Mesenchymal stem cell (in vitro differentiated cells and primary cell): ENCODE results near the gene FARP1.

Experiments used
- DNase-seq: peaks from one replicate; pipeline ENCODE4 v3.0.0-alpha.2; 2013
- H2AFZ ChIP-seq: one replicate; pipeline ENCODE4 v1.6.1; 2013; ENCODE audit warnings: low read depth, mild to moderate bottlenecking, control low read depth, inconsistent platforms, low read length, moderate library complexity
- H2AK5ac ChIP-seq: 2 replicates; pipeline ENCODE4 v1.6.1; 2013; ENCODE audit warnings: low read length, moderate library complexity, mild to moderate bottlenecking, inconsistent platforms; ENCODE audit not compliant: severe bottlenecking
- H2BK120ac ChIP-seq: one replicate; pipeline ENCODE4 v1.6.1; 2013; ENCODE audit warnings: low read depth, mild to moderate bottlenecking, inconsistent platforms, low read length, moderate library complexity
- H2BK12ac ChIP-seq, 2 experiments: one replicate each; pipeline ENCODE4 v1.6.1; 2013; ENCODE audit warnings: inconsistent platforms in 2 of 2, low read length in 2 of 2, mild to moderate bottlenecking in 2 of 2, moderate library complexity in 2 of 2, control low read depth in 1 of 2
- H2BK15ac ChIP-seq: one replicate; pipeline ENCODE4 v1.6.1; 2013; ENCODE audit warnings: mild to moderate bottlenecking, low read depth, inconsistent platforms; ENCODE audit not compliant: poor library complexity, severe bottlenecking
- H2BK5ac ChIP-seq: 2 replicates; pipeline ENCODE4 v1.6.1; 2013; ENCODE audit warnings: low read depth, mild to moderate bottlenecking, low read length, control low read depth, inconsistent platforms; ENCODE audit not compliant: poor library complexity, severe bottlenecking
- H3K14ac ChIP-seq, 2 experiments: one replicate each; pipeline ENCODE4 v1.6.1; 2013; ENCODE audit warnings: inconsistent platforms in 2 of 2, low read length in 2 of 2, control low read depth in 1 of 2, mild to moderate bottlenecking in 1 of 2, moderate library complexity in 1 of 2
- H3K18ac ChIP-seq, 2 experiments: one replicate each; pipeline ENCODE4 v1.6.1; 2013; ENCODE audit warnings: inconsistent platforms in 2 of 2, low read length in 2 of 2, control low read depth in 1 of 2, low read depth in 1 of 2, mild to moderate bottlenecking in 1 of 2
- H3K23ac ChIP-seq, 2 experiments: one replicate each; pipeline ENCODE4 v1.6.1; 2013; ENCODE audit warnings: inconsistent platforms in 2 of 2, low read length in 2 of 2, mild to moderate bottlenecking in 2 of 2, moderate library complexity in 2 of 2, control low read depth in 1 of 2
- H3K27ac ChIP-seq: 2 replicates; pipeline ENCODE4 v1.5.1; 2013; ENCODE audit warnings: mild to moderate bottlenecking, moderate library complexity, low read length, control low read depth, inconsistent platforms; ENCODE audit not compliant: poor library complexity, severe bottlenecking
- H3K27me3 ChIP-seq, 2 experiments: 2 replicates each; pipeline versions ENCODE4 v1.6.1 to v1.7.0; 2013; ENCODE audit warnings: low read length in 2 of 2, mild to moderate bottlenecking in 2 of 2, moderate library complexity in 2 of 2, control low read depth in 1 of 2, inconsistent platforms in 1 of 2; ENCODE audit not compliant: control insufficient read depth in 1 of 2, insufficient read depth in 1 of 2
- H3K36me3 ChIP-seq, 2 experiments: 2 replicates each; pipeline versions ENCODE4 v1.6.1 to v1.7.0; 2013; ENCODE audit warnings: low read length in 2 of 2, control low read depth in 1 of 2, inconsistent platforms in 1 of 2, low read depth in 1 of 2, mild to moderate bottlenecking in 1 of 2; ENCODE audit not compliant: insufficient read depth in 2 of 2, control insufficient read depth in 1 of 2
- H3K4ac ChIP-seq, 2 experiments: one replicate each; pipeline ENCODE4 v1.6.1; 2013; ENCODE audit warnings: inconsistent platforms in 2 of 2, low read length in 2 of 2, mild to moderate bottlenecking in 2 of 2, moderate library complexity in 2 of 2, control low read depth in 1 of 2, low read depth in 1 of 2
- H3K4me1 ChIP-seq: 2 replicates; pipeline ENCODE4 v1.6.1; 2013; ENCODE audit warnings: low read depth, low read length, control low read depth; ENCODE audit not compliant: control insufficient read depth, insufficient read depth
- H3K4me2 ChIP-seq: 2 replicates; pipeline ENCODE4 v1.6.1; 2013; ENCODE audit warnings: low read length, mild to moderate bottlenecking, inconsistent platforms; ENCODE audit not compliant: poor library complexity, severe bottlenecking
- H3K4me3 ChIP-seq, 2 experiments: 2 replicates each; pipeline versions ENCODE4 v1.5.1 to v1.7.0; 2013; ENCODE audit warnings: low read length in 2 of 2, mild to moderate bottlenecking in 2 of 2, control low read depth in 1 of 2, low read depth in 1 of 2; ENCODE audit not compliant: insufficient read depth in 1 of 2
- H3K79me1 ChIP-seq: replicated peaks from 2 replicates; pipeline ENCODE4 v1.6.1; 2013; ENCODE audit warnings: mild to moderate bottlenecking, control low read depth, low read length, inconsistent platforms; ENCODE audit not compliant: poor library complexity, severe bottlenecking
- H3K9ac ChIP-seq: 2 replicates; pipeline ENCODE4 v1.7.0; 2013; ENCODE audit warnings: mild to moderate bottlenecking, low read length, moderate library complexity
- H3K9me3 ChIP-seq: 2 replicates; pipeline ENCODE4 v1.7.0; 2013; ENCODE audit warnings: mild to moderate bottlenecking, low read length; ENCODE audit not compliant: control insufficient read depth
- H4K8ac ChIP-seq: one replicate; pipeline ENCODE4 v1.6.1; 2013; ENCODE audit warnings: inconsistent platforms, mild to moderate bottlenecking, low read length, moderate library complexity
- H4K91ac ChIP-seq: one replicate; pipeline ENCODE4 v1.6.1; 2013; ENCODE audit warnings: mild to moderate bottlenecking, low read length, inconsistent platforms
- WGBS: methylation state at CpG from one replicate; pipeline ENCODE4 v1.1.7; 2013; ENCODE audit warnings: mixed read lengths; 5-methylcytosine and 5-hydroxymethylcytosine counted together

The FARP1 gene

DNA sequence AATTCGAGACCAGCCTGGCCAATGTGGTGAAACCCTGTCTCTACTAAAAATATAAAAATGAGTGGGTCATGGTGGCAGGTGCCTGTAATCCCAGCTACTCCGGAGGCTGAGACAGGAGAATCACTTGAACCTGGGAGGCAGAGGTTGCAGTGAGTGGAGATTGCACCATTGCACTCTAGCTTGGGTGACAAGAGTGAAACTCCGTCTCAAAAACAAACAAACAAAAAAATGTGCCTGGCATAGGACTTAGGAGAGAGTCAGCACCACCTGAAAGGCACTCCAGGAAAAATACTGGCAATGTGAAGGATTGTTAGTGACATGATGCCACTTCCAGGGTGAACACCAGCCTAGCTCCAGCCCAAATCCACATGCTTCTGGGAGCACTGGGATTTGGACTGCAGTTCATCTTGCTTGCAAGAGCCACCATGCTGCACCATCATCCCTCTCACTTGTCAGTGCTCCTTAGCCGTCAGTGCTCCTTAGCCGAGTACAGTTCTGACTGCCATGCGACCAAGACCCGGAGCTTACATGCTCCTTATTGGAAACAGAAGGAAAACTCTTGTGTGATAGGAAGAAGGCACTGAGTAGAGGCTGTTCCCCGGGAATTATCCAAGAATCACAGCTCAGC is 179.3 kb downstream of the FARP1 start:
- 86% methylated on average over 8 of the region's 8 CpGs for WGBS

DNA sequence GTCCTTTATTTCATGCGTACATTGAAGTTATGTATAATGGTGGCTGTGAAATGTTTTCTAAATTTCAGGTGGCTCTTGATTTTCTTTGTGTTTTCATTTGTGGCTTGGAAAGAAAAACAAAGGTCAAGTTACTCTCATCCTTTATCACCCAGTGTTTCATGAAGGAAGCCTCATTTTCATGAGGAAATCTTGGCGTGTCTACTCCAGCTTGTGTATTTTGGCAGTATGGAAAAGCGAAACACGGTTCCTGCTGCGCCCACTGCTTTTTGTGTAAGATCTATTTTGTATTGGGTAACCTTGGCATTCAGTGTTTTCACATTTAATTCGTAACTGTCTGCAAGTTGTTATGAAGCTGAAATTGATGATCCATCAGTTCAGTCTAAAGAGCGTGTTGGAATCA is 181.2 kb downstream of the FARP1 start:
- no peak overlapping the region for H2AFZ ChIP-seq
- no peak overlapping the region for H2BK120ac ChIP-seq
- no peak overlapping the region for H2AK5ac ChIP-seq
- H3K36me3 ChIP-seq = peaks cover 0 to 5% of the 10 kb centered on the region in 2 experiments
- no peaks in the 10 kb centered on the region for H3K27me3 ChIP-seq
- no peak overlapping the region for H2BK12ac ChIP-seq
- no peak overlapping the region for H2BK15ac ChIP-seq
- H4K8ac ChIP-seq = no peak overlapping the region
- H3K4me1 ChIP-seq = peaks cover 11% of the 10 kb centered on the region
- H3K4me3 ChIP-seq = no peak overlapping the region
- no peak overlapping the region for H3K4me2 ChIP-seq
- H3K27ac ChIP-seq = no peak overlapping the region
- H4K91ac ChIP-seq = no peak overlapping the region
- peaks cover 47% of the 10 kb centered on the region for H3K79me1 ChIP-seq
- H3K9ac ChIP-seq = no peak overlapping the region
- WGBS = 86% methylated on average over 7 of the region's 7 CpGs
- no peak overlapping the region for H3K23ac ChIP-seq
- H3K18ac ChIP-seq = no peak overlapping the region
- DNase-seq = no peak
- H2BK5ac ChIP-seq = no peak overlapping the region
- no peak overlapping the region for H3K4ac ChIP-seq
- H3K14ac ChIP-seq = no peak overlapping the region
- no peaks in the 10 kb centered on the region for H3K9me3 ChIP-seq

More for the DNA sequence above, 179.3 kb downstream of the FARP1 start:
- Histone ChIP-seq H3K18ac (peak overlapping the region in 1 of 2 experiments; percentile 28), H2BK120ac (no peak overlapping the region), H2AK5ac (no peak overlapping the region), H4K8ac (no peak overlapping the region), H3K4me2 (no peak overlapping the region), H3K9ac (no peak overlapping the region), H3K79me1 (peaks cover 51% of the 10 kb centered on the region), H3K27ac (no peak overlapping the region), H2AFZ (no peak overlapping the region), H4K91ac (no peak overlapping the region), H3K4me3 (no peak overlapping the region), H3K14ac (no peak overlapping the region), H2BK15ac (no peak overlapping the region), H3K4ac (no peak overlapping the region), H3K36me3 (peaks cover 0 to 9% of the 10 kb centered on the region in 2 experiments), H3K9me3 (no peaks in the 10 kb centered on the region), H2BK5ac (no peak overlapping the region), H2BK12ac (peak overlapping the region in 1 of 2 experiments; percentile 45), H3K23ac (peak overlapping the region in 1 of 2 experiments; percentile 32), H3K4me1 (peaks cover 3% of the 10 kb centered on the region), H3K27me3 (no peaks in the 10 kb centered on the region)
- no peak for DNase-seq

DNA sequence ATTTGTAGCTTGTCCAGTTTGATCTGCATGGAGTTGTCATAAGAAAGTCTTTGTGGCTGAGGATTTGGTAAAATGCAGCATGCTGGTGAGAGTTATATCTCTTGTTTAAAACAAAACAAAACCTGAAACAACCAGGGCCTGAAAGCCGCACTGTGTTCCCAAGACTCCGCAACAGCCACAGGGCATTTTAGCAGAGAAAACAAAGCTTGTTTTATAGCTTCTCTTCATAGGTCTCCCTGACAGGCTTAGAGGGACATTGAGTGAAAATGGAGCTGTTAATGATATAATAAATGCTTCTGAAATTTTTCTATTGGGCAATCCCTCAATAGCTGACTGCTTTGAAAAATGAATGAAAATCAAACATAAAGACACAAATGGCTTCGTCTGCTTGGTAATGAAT is 182.8 kb downstream of the FARP1 start:
- Histone ChIP-seq H3K9me3 (no peaks in the 10 kb centered on the region), H3K18ac (no peak overlapping the region), H2BK12ac (no peak overlapping the region), H2BK5ac (no peak overlapping the region), H3K36me3 (peaks cover 0 to 4% of the 10 kb centered on the region in 2 experiments), H4K8ac (no peak overlapping the region), H2AFZ (no peak overlapping the region), H3K4me3 (no peak overlapping the region), H3K4ac (no peak overlapping the region), H3K79me1 (peaks cover 43% of the 10 kb centered on the region), H3K4me1 (peaks cover 10% of the 10 kb centered on the region), H3K9ac (no peak overlapping the region), H3K27me3 (no peaks in the 10 kb centered on the region), H2BK15ac (no peak overlapping the region), H3K23ac (no peak overlapping the region), H4K91ac (no peak overlapping the region), H2BK120ac (no peak overlapping the region), H3K4me2 (no peak overlapping the region), H3K27ac (no peak overlapping the region), H2AK5ac (no peak overlapping the region), H3K14ac (no peak overlapping the region)
- WGBS = 97% methylated on average over 3 of the region's 3 CpGs
- DNase-seq = no peak

DNA sequence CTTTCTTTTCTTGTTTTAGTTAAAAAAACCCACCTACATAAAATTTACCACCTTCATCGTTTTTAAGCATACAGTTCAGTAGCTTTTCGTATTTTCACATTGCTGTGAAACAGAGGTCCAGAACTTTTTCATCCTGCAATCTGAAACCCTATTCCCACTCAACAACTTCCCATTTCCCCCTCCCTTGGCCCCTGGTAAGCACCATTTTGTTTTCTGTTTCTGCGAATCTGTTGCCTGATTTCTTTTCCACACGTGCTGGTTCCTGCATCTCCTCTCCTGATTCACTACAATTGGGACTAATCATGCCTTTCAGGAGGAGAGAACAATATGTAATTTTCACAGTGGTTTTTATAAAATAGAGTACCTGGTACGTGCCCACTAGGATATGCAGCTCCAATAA is 183.4 kb downstream of the FARP1 start:
- H4K8ac ChIP-seq = peak overlapping the region; percentile 37
- no peak for DNase-seq
- H2BK120ac ChIP-seq = no peak overlapping the region
- H2AFZ ChIP-seq = no peak overlapping the region
- no peak overlapping the region for H3K23ac ChIP-seq
- peak overlapping the region in 1 of 2 experiments; percentile 54 for H3K18ac ChIP-seq
- no peak overlapping the region for H3K27ac ChIP-seq
- no peak overlapping the region for H3K4me2 ChIP-seq
- H3K4me3 ChIP-seq = no peak overlapping the region
- WGBS = 66% methylated on average over 5 of the region's 5 CpGs
- H3K9me3 ChIP-seq = no peaks in the 10 kb centered on the region
- no peak overlapping the region for H2BK5ac ChIP-seq
- no peak overlapping the region for H3K9ac ChIP-seq
- peak overlapping the region in 1 of 2 experiments; percentile 77 for H2BK12ac ChIP-seq
- H3K4me1 ChIP-seq = peaks cover 10% of the 10 kb centered on the region
- peaks cover 39% of the 10 kb centered on the region for H3K79me1 ChIP-seq
- H3K36me3 ChIP-seq = no peaks in the 10 kb centered on the region
- no peak overlapping the region for H3K4ac ChIP-seq
- H2BK15ac ChIP-seq = no peak overlapping the region
- H2AK5ac ChIP-seq = peak overlapping the region; percentile 37
- no peak overlapping the region for H3K14ac ChIP-seq
- no peaks in the 10 kb centered on the region for H3K27me3 ChIP-seq
- H4K91ac ChIP-seq = no peak overlapping the region
